Measurements from ENCODE around the gene USP44. TPM values are rescaled to one million over a fixed set of nuclear protein-coding genes. Genes with fewer than 3 reads are reported as not detected.
A peak's percentile ranks its signal among the peaks of the same experiment; 100 is the strongest.

The USP44 gene
- total and polyA plus RNA-seq, 2 of the 13 experiments (the other 11 are each of a cell fraction or from before 2014, with no cell fraction given) = 0.05 to 0.07 TPM

DNA sequence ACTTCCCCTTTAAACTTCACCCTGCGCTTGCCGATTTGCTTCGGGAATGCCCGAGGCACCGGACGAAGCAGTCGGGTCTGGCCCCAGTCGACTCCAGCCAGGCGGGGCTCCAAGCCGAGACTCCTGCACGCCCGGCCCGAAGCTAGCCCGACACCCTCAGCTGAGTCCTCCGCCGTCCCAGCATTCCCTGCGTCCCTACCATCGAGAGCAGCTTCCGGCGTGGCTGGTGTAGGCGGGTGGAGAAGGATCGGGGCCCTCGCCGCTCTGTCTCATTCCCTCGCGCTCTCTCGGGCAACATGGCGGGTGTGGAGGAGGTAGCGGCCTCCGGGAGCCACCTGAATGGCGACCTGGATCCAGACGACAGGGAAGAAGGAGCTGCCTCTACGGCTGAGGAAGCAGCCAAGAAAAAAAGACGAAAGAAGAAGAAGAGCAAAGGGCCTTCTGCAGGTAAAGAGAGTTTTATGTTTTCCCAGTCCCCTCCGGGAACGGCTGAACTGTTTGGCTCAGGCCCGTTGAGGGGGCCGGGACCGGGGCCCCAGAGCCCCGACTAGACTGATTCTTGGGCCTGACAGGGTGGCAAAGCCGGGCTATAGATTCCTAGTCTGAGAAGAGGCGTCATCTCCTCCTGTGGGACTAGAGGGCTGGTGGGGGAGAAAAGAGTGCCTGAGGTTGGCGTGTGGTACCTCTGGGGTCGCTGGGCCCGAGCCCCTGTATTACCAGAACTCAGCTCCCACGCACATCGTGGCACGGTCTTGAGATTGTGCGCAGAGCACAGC, 77.2 kb downstream of the USP44 start, which contains the start of gene METAP2 (continued):
- TF ChIP-seq, protein P1, sequence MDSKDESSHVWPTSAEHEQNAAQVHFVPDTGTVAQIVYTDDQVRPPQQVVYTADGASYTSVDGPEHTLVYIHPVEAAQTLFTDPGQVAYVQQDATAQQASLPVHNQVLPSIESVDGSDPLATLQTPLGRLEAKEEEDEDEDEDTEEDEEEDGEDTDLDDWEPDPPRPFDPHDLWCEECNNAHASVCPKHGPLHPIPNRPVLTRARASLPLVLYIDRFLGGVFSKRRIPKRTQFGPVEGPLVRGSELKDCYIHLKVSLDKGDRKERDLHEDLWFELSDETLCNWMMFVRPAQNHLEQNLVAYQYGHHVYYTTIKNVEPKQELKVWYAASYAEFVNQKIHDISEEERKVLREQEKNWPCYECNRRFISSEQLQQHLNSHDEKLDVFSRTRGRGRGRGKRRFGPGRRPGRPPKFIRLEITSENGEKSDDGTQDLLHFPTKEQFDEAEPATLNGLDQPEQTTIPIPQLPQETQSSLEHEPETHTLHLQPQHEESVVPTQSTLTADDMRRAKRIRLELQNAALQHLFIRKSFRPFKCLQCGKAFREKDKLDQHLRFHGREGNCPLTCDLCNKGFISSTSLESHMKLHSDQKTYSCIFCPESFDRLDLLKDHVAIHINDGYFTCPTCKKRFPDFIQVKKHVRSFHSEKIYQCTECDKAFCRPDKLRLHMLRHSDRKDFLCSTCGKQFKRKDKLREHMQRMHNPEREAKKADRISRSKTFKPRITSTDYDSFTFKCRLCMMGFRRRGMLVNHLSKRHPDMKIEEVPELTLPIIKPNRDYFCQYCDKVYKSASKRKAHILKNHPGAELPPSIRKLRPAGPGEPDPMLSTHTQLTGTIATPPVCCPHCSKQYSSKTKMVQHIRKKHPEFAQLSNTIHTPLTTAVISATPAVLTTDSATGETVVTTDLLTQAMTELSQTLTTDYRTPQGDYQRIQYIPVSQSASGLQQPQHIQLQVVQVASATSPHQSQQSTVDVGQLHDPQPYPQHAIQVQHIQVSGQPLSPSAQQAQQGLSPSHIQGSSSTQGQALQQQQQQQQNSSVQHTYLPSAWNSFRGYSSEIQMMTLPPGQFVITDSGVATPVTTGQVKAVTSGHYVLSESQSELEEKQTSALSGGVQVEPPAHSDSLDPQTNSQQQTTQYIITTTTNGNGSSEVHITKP (CRISPR knock-in tag; IDR thresholded peaks at IDR 0.05; ENCODE audit: low read depth) = peak; percentile 67; the same call in 1 of the 2 replicates
- TF ChIP-seq, protein P2, sequence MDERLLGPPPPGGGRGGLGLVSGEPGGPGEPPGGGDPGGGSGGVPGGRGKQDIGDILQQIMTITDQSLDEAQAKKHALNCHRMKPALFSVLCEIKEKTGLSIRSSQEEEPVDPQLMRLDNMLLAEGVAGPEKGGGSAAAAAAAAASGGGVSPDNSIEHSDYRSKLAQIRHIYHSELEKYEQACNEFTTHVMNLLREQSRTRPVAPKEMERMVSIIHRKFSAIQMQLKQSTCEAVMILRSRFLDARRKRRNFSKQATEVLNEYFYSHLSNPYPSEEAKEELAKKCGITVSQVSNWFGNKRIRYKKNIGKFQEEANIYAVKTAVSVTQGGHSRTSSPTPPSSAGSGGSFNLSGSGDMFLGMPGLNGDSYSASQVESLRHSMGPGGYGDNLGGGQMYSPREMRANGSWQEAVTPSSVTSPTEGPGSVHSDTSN (CRISPR knock-in tag; IDR thresholded peaks at IDR 0.05) = no peak
- TF ChIP-seq, protein P3, sequence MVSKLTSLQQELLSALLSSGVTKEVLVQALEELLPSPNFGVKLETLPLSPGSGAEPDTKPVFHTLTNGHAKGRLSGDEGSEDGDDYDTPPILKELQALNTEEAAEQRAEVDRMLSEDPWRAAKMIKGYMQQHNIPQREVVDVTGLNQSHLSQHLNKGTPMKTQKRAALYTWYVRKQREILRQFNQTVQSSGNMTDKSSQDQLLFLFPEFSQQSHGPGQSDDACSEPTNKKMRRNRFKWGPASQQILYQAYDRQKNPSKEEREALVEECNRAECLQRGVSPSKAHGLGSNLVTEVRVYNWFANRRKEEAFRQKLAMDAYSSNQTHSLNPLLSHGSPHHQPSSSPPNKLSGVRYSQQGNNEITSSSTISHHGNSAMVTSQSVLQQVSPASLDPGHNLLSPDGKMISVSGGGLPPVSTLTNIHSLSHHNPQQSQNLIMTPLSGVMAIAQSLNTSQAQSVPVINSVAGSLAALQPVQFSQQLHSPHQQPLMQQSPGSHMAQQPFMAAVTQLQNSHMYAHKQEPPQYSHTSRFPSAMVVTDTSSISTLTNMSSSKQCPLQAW (CRISPR knock-in tag; IDR thresholded peaks at IDR 0.05) = peak; percentile 92
- TF ChIP-seq ZNF20 (CRISPR knock-in tag; IDR thresholded peaks at IDR 0.05) = no peak
- TF ChIP-seq RFX1 (IDR thresholded peaks at IDR 0.05) = no peak
- TF ChIP-seq, protein P4, sequence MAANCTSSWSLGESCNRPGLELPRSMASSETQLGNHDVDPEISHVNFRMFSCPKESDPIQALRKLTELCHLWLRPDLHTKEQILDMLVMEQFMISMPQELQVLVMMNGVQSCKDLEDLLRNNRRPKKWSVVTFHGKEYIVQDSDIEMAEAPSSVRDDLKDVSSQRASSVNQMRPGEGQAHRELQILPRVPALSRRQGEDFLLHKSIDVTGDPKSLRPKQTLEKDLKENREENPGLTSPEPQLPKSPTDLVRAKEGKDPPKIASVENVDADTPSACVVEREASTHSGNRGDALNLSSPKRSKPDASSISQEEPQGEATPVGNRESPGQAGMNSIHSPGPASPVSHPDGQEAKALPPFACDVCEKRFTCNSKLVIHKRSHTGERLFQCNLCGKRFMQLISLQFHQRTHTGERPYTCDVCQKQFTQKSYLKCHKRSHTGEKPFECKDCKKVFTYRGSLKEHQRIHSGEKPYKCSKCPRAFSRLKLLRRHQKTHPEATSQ (CRISPR knock-in tag; IDR thresholded peaks at IDR 0.05; ENCODE audit: borderline replicate concordance) = peak; percentile 46; the same call in 1 of the 2 replicates
- TF ChIP-seq ZBTB21 (CRISPR knock-in tag; IDR thresholded peaks at IDR 0.05) = no peak; the same call in 1 of the 2 replicates
- peak; percentile 98 for TF ChIP-seq ZNF136 (CRISPR knock-in tag; IDR thresholded peaks at IDR 0.05; ENCODE audit: low read depth)
- no peak for TF ChIP-seq ZNF776 (CRISPR knock-in tag; IDR thresholded peaks at IDR 0.05)
- no peak for TF ChIP-seq RAD51 (IDR thresholded peaks at IDR 0.05; ENCODE audit: borderline replicate concordance)
- TF ChIP-seq STAG1 (CRISPR knock-in tag; IDR thresholded peaks at IDR 0.05) = no peak
- no peak; the same call in 1 of the 2 replicates for TF ChIP-seq CAMTA2 (CRISPR knock-in tag; IDR thresholded peaks at IDR 0.05; ENCODE audit: borderline replicate concordance)
- TF ChIP-seq SP4 (CRISPR knock-in tag; IDR thresholded peaks at IDR 0.05) = peak; percentile 73
- TF ChIP-seq KAT2B (IDR thresholded peaks at IDR 0.05; ENCODE audit: borderline replicate concordance, low read depth, low read length) = no peak
- peak; percentile 85 for TF ChIP-seq HDAC2 (CRISPR knock-in tag; IDR thresholded peaks at IDR 0.05)
- peak; percentile 86; the same call in 1 of the 2 replicates for TF ChIP-seq ZNF891 (CRISPR knock-in tag; IDR thresholded peaks at IDR 0.05)
- no peak for TF ChIP-seq SMC3 (IDR thresholded peaks at IDR 0.05; ENCODE audit: low read length)
- TF ChIP-seq, protein P5, sequence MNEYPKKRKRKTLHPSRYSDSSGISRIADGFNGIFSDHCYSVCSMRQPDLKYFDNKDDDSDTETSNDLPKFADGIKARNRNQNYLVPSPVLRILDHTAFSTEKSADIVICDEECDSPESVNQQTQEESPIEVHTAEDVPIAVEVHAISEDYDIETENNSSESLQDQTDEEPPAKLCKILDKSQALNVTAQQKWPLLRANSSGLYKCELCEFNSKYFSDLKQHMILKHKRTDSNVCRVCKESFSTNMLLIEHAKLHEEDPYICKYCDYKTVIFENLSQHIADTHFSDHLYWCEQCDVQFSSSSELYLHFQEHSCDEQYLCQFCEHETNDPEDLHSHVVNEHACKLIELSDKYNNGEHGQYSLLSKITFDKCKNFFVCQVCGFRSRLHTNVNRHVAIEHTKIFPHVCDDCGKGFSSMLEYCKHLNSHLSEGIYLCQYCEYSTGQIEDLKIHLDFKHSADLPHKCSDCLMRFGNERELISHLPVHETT (CRISPR knock-in tag; conservative IDR thresholded peaks at IDR 0.05) = 0 out of 2 replicates have a peak, but pooled peaks have one; percentile 76
- TF ChIP-seq IRX3 (CRISPR knock-in tag; IDR thresholded peaks at IDR 0.05; ENCODE audit: borderline replicate concordance, low read depth) = peak; percentile 55; the same call in 1 of the 2 replicates
- peak; percentile 91 for TF ChIP-seq ZSCAN9 (CRISPR knock-in tag; IDR thresholded peaks at IDR 0.05; ENCODE audit: borderline replicate concordance)
- peak; percentile 96; the same call in 1 of the 2 replicates for TF ChIP-seq KDM2A (CRISPR knock-in tag; IDR thresholded peaks at IDR 0.05; ENCODE audit: borderline replicate concordance, low read depth)

Data from HepG2 (cell line).